HCT116 (cell line): ENCODE data around the gene MYO1E. TPM values are rescaled to one million over a fixed set of nuclear protein-coding genes. Genes with fewer than 3 reads are reported as not detected.

ENCODE experiments used
- ATAC-seq: fragments of 200-7000 bp; cut with Tn5 transposase; 2 replicates; pipeline ENCODE4 v1.9.1; 2020; ENCODE audit warnings: mild to moderate bottlenecking, moderate library complexity
- BruUV-seq: library from RNA; stranded (reverse); fragments of 400-500 nt; replicated peaks from 2 replicates; lab custom pipeline; 2021; lab: Mats Ljungman, UMichigan
- CTCF ChIA-PET: fragments of 300-600 bp; sonication (Branson Sonifier 250); formaldehyde crosslinking; loops from one replicate; lab custom pipeline; 2021; ENCODE audit warnings: antibody characterized with exemption; lab: Charles Lee
- POLR2A ChIA-PET: fragments of 300-600, 350-600 bp; sonication (Branson Sonifier 250); formaldehyde crosslinking; loops from one replicate; lab custom pipeline; 2021; ENCODE audit warnings: antibody characterized with exemption; lab: Charles Lee
- RAD21 ChIA-PET, 2 experiments: fragments of 300-600 bp; sonication (Branson Sonifier 250); formaldehyde crosslinking; loops; one replicate each; lab custom pipeline; 2023; ENCODE audit warnings: low total read pairs in 2 of 2; ENCODE audit not compliant: uncharacterized antibody in 2 of 2, unreplicated experiment in 2 of 2, low non-redundant PET in 1 of 2; lab: Charles Lee
- DNase-seq: peaks from one replicate; pipeline ENCODE4 v3.0.0-alpha.2; 2010; ENCODE audit warnings: low read depth, low spot score
- H2AFZ ChIP-seq: fragments of 200-600 bp; shearing (Covaris generic), sonication (generic); 2 replicates; pipeline ENCODE4 v1.6.1; 2017; ENCODE audit warnings: low read depth, mixed run types, mixed read lengths, antibody characterized with exemption, low read length; ENCODE audit not compliant: poor library complexity, severe bottlenecking
- H3K27ac ChIP-seq: 2 replicates; pipeline ENCODE4 v1.5.1; 2012; ENCODE audit warnings: low read depth, low read length
- H3K27me3 ChIP-seq: fragments of 200-600 bp; sonication (generic); 2 replicates; pipeline ENCODE4 v1.6.1; 2016; ENCODE audit warnings: mixed run types, low read length, mixed read lengths; ENCODE audit not compliant: insufficient read depth
- H3K36me3 ChIP-seq, 2 experiments: fragments of 200-500 bp in 1 of 2; fragments of 200-600 bp in 1 of 2; sonication (Bioruptor generic) in 1 of 2; sonication (generic) in 1 of 2; 2 replicates each; pipeline versions ENCODE4 v1.5.1 to v1.6.1; 2014 to 2016; ENCODE audit warnings: low read length in 2 of 2, inconsistent platforms in 1 of 2, mixed read lengths in 1 of 2, mixed run types in 1 of 2; ENCODE audit not compliant: insufficient read depth in 2 of 2, control insufficient read depth in 1 of 2
- H3K4me1 ChIP-seq, 2 experiments: fragments of 200-600 bp in 1 of 2; sonication (generic) in 1 of 2; 2 replicates each; pipeline versions ENCODE4 v1.5.1 to v1.6.1; 2012 to 2017; ENCODE audit warnings: low read length in 2 of 2, inconsistent platforms in 1 of 2, mild to moderate bottlenecking in 1 of 2, mixed read lengths in 1 of 2, mixed run types in 1 of 2, moderate library complexity in 1 of 2; ENCODE audit not compliant: insufficient read depth in 2 of 2, control insufficient read depth in 1 of 2
- H3K4me2 ChIP-seq: fragments of 200-600 bp; sonication (generic); 2 replicates; pipeline ENCODE4 v1.6.1; 2017; ENCODE audit warnings: mixed run types, low read length, mixed read lengths
- H3K4me3 ChIP-seq, 2 experiments: fragments of 200-600 bp in 1 of 2; sonication (generic) in 1 of 2; replicated peaks in 1 of 2; 2 replicates each; pipeline ENCODE4 v1.5.1; 2011 to 2016; ENCODE audit warnings: low read length in 2 of 2, control low read depth in 1 of 2, low read depth in 1 of 2, mild to moderate bottlenecking in 1 of 2, mixed read lengths in 1 of 2, mixed run types in 1 of 2
- H3K79me2 ChIP-seq: fragments of 200-600 bp; sonication (generic); 2 replicates; pipeline ENCODE4 v1.6.1; 2017; ENCODE audit warnings: mild to moderate bottlenecking, mixed run types, low read length, moderate library complexity, mixed read lengths; ENCODE audit not compliant: insufficient read depth
- H3K9ac ChIP-seq: fragments of 200-600 bp; sonication (generic); 2 replicates; pipeline ENCODE4 v1.6.1; 2016; ENCODE audit warnings: low read length, mixed read lengths
- H3K9me2 ChIP-seq: fragments of 200-600 bp; sonication (generic), shearing (Covaris generic); 2 replicates; pipeline ENCODE4 v1.6.1; 2017; ENCODE audit warnings: mixed run types, mild to moderate bottlenecking, moderate library complexity; ENCODE audit not compliant: insufficient read depth
- H3K9me3 ChIP-seq, 2 experiments: fragments of 200-500 bp in 1 of 2; fragments of 200-600 bp in 1 of 2; sonication (Bioruptor generic) in 1 of 2; sonication (generic) in 1 of 2; 2 replicates each; pipeline ENCODE4 v1.6.1; 2014 to 2017; ENCODE audit warnings: low read length in 2 of 2, mixed read lengths in 2 of 2, inconsistent platforms in 1 of 2, low read depth in 1 of 2, mild to moderate bottlenecking in 1 of 2, mixed run types in 1 of 2, moderate library complexity in 1 of 2; ENCODE audit not compliant: control insufficient read depth in 1 of 2, insufficient read depth in 1 of 2
- H4K20me1 ChIP-seq: fragments of 200-600 bp; sonication (generic), shearing (Covaris generic); 2 replicates; pipeline ENCODE4 v1.6.1; 2017; ENCODE audit warnings: mixed run types, mild to moderate bottlenecking, moderate library complexity; ENCODE audit not compliant: insufficient read depth
- CBX3 ChIP-seq: IDR thresholded peaks from 2 replicates; pipeline ENCODE4 v1.6.1; 2012; ENCODE audit warnings: low read depth
- CTCF ChIP-seq, 3 experiments: fragments of 200-600 bp in 1 of 3; sonication (generic) in 1 of 3; IDR thresholded peaks in 2 of 3; conservative IDR thresholded peaks in 1 of 3; 2 replicates each; pipeline ENCODE4 v1.5.1; 2012 to 2017; ENCODE audit warnings: low read depth in 2 of 3, low read length in 2 of 3, antibody characterized with exemption in 1 of 3, borderline replicate concordance in 1 of 3, control low read depth in 1 of 3, mild to moderate bottlenecking in 1 of 3, mixed read lengths in 1 of 3, mixed run types in 1 of 3, moderate library complexity in 1 of 3; ENCODE audit not compliant: insufficient read depth in 1 of 3
- FOSL1 ChIP-seq: IDR thresholded peaks from 2 replicates; pipeline ENCODE4 v1.6.1; 2012; ENCODE audit warnings: low read depth
- POLR2A ChIP-seq: IDR thresholded peaks from 2 replicates; pipeline ENCODE4 v1.7.0; 2011; ENCODE audit warnings: borderline replicate concordance; ENCODE audit not compliant: insufficient read depth, insufficient read length; ENCODE audit errors: extremely low read depth
- RAD21 ChIP-seq: IDR thresholded peaks from 2 replicates; pipeline ENCODE4 v1.6.1; 2012; ENCODE audit warnings: low read depth, mild to moderate bottlenecking
- SIN3A ChIP-seq: IDR thresholded peaks from 2 replicates; pipeline ENCODE4 v1.6.1; 2012; ENCODE audit warnings: low read depth
- SP1 ChIP-seq: IDR thresholded peaks from 2 replicates; pipeline ENCODE4 v1.6.1; 2012; ENCODE audit warnings: low read depth
- SRF ChIP-seq: IDR thresholded peaks from 2 replicates; pipeline ENCODE4 v1.6.1; 2012; ENCODE audit warnings: low read depth
- ZBTB33 ChIP-seq: IDR thresholded peaks from 2 replicates; pipeline ENCODE4 v1.6.1; 2011; ENCODE audit warnings: mild to moderate bottlenecking, low read length, moderate library complexity; ENCODE audit not compliant: insufficient replicate concordance; ENCODE audit errors: extremely low read depth
- ZNF274 ChIP-seq: fragments of 200-500 bp; sonication (Bioruptor generic); IDR thresholded peaks from 2 replicates; pipeline ENCODE4 v1.6.1; 2014; ENCODE audit warnings: mild to moderate bottlenecking, low read depth, low read length, inconsistent platforms
- intact Hi-C: fragments of 100-400 bp; cut with micrococcal nuclease; formaldehyde crosslinking; loops from 2 replicates; pipeline ENCODE4 v1.10.0; 2022
- total RNA-seq: library from RNA; stranded (reverse); gene quantifications from one replicate; pipeline ENCODE4 v1.2.1, GENCODE V29; 2021; ENCODE audit not compliant: unreplicated experiment
- TF ChIP-seq, protein P1 (sequence below): IDR thresholded peaks from 2 replicates; pipeline ENCODE4 v1.6.1; 2012

Gene MYO1E
- total RNA-seq, 1 experiment from 2014 or later, result 182 TPM

- no peak overlapping the region for H3K4me3 ChIP-seq
- no peaks in the 10 kb centered on the region for H3K9me3 ChIP-seq
- POLR2A ChIA-PET, result no interaction called here
- intact Hi-C loops, result no loop called here
- RAD21 ChIA-PET, result interaction anchor here in 1 of 2 experiments (0.5 kb wide), 1 partner anchor 21 kb away, joined by 3 read pairs; no protein-coding TSS in a partner anchor
- H3K27me3 ChIP-seq, result no peaks in the 10 kb centered on the region
- no peak for ATAC-seq
- no peak overlapping the region for H2AFZ ChIP-seq
- TF ChIP-seq CBX3 (no peak), RAD21 (no peak), ZNF274 (no peak), FOSL1 (no peak)
- no peak overlapping the region for H3K9ac ChIP-seq
- H3K4me2 ChIP-seq, result no peak overlapping the region
- no peaks in the 10 kb centered on the region for H3K79me2 ChIP-seq
- DNase-seq, result no peak
- no peaks in the 10 kb centered on the region for H3K9me2 ChIP-seq
- H3K27ac ChIP-seq, result no peak overlapping the region
- CTCF ChIA-PET, result no interaction called here
- H4K20me1 ChIP-seq, result no peaks in the 10 kb centered on the region
- no peaks in the 10 kb centered on the region for H3K4me1 ChIP-seq
- BruUV-seq, result no TSS peak
- peaks cover 7 to 27% of the 10 kb centered on the region in 2 experiments; a peak in 3 of 4 replicates for H3K36me3 ChIP-seq
These were observed 154.7 kb downstream of the MYO1E start for GRCh38 chr15:59217876-59218498.

DNA sequence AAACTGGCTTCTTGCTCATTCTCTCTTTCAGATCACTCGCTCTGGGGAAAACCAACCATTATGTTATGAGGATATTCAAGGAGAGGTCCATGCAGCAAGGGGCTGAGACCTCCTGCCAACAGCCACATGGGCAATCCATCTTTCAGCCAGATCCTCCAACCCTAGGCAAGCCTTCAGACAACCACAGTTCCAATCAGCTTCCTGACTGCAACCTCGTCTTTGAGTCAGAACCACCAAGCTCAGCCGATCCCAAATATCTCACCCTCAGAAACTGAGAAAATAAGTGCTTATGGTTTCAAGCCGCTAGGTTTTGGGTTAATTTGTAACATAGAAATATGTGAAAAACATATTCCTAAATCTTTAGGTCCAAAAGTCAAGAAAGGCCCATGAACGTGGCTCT lies 155.8 kb downstream of the MYO1E start:
- ChIA-PET POLR2A (no interaction called here), CTCF (no interaction called here), RAD21 (no interaction called here)
- H3K4me1 ChIP-seq, result no peaks in the 10 kb centered on the region
- no peaks in the 10 kb centered on the region for H3K9me3 ChIP-seq
- no peak for ATAC-seq
- H3K9me2 ChIP-seq, result no peaks in the 10 kb centered on the region
- H3K4me3 ChIP-seq, result no peak overlapping the region
- H3K27me3 ChIP-seq, result no peaks in the 10 kb centered on the region
- H2AFZ ChIP-seq, result no peak overlapping the region
- no peak for DNase-seq
- no TSS peak for BruUV-seq
- TF ChIP-seq ZBTB33 (no peak), POLR2A (no peak), CTCF (IDR thresholded peaks at IDR 0.05 in 2 of 3, conservative IDR thresholded peaks at IDR 0.05 in 1 of 3; ENCODE audit: borderline replicate concordance in 1 of 3, insufficient read depth in 1 of 3, low read depth in 2 of 3, low read length in 2 of 3) (no peak), SIN3A (no peak), SP1 (no peak), SRF (no peak)
- TF ChIP-seq, protein P1, sequence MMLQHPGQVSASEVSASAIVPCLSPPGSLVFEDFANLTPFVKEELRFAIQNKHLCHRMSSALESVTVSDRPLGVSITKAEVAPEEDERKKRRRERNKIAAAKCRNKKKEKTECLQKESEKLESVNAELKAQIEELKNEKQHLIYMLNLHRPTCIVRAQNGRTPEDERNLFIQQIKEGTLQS, result no peak
- no peaks in the 10 kb centered on the region for H3K79me2 ChIP-seq
- H3K4me2 ChIP-seq, result no peak overlapping the region
- H4K20me1 ChIP-seq, result no peaks in the 10 kb centered on the region
- no peak overlapping the region for H3K27ac ChIP-seq
- peaks cover 4 to 31% of the 10 kb centered on the region in 2 experiments; a peak in 3 of 4 replicates for H3K36me3 ChIP-seq
- H3K9ac ChIP-seq, result no peak overlapping the region
- intact Hi-C loops, result no loop called here
